Osteocyte (in vitro differentiated cells): Measurements from ENCODE around the gene CDC73. TPM values are rescaled to one million over a fixed set of nuclear protein-coding genes. Genes with fewer than 3 reads are reported as not detected.

ENCODE experiments used
- DNase-seq: peaks from one replicate; pipeline ENCODE4 v3.0.0; 2021; ENCODE audit warnings: mixed read lengths; ENCODE audit not compliant: unreplicated experiment; ENCODE audit errors: extremely low spot score
- H3K27ac Mint-ChIP-seq: one replicate; pipeline ENCODE4 v1.8.0; 2021; ENCODE audit warnings: mild to moderate bottlenecking, mixed read lengths; ENCODE audit not compliant: unreplicated experiment
- H3K27me3 Mint-ChIP-seq: one replicate; pipeline ENCODE4 v1.8.0; 2021; ENCODE audit warnings: mixed read lengths; ENCODE audit not compliant: unreplicated experiment
- H3K36me3 Mint-ChIP-seq: one replicate; pipeline ENCODE4 v1.8.0; 2021; ENCODE audit warnings: mixed read lengths; ENCODE audit not compliant: unreplicated experiment
- H3K4me1 Mint-ChIP-seq: one replicate; pipeline ENCODE4 v1.8.0; 2021; ENCODE audit warnings: mixed read lengths; ENCODE audit not compliant: unreplicated experiment
- H3K4me3 Mint-ChIP-seq: one replicate; pipeline ENCODE4 v1.8.0; 2021; ENCODE audit warnings: mild to moderate bottlenecking, moderate library complexity, mixed read lengths; ENCODE audit not compliant: unreplicated experiment
- H3K9me3 Mint-ChIP-seq: one replicate; pipeline ENCODE4 v1.8.0; 2021; ENCODE audit warnings: mixed read lengths; ENCODE audit not compliant: unreplicated experiment
- total RNA-seq: library from RNA; stranded (reverse); gene quantifications from 2 replicates; pipeline ENCODE4 v1.2.1, GENCODE V29; 2021
- TF ChIP-seq, protein P1 (sequence below): fragments of 200-600 bp; sonication (generic); IDR thresholded peaks from 2 replicates; pipeline ENCODE4 v1.5.0; 2021; ENCODE audit warnings: antibody characterized with exemption, mild to moderate bottlenecking, moderate library complexity

The CDC73 gene
- total RNA-seq, 1 donor from 2014 or later: 73.3 TPM

DNA sequence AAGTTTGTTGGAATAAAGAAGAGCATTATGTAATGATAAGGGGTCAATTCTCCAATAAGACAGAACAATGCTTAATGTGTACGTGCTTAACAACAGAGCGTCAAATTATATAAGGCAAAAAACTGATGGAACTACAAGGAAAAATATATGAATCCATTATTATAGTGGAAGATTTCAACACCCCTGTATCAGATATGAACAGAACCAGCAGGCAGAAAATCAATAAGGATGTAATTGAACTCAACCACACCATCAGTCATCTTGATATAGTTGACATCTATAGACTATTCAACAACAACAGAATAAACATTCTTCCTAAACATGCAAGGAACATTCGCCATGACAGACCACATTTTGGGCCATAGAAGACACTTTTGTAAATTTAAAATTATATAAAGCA lies 3.6 kb upstream of the CDC73 start:
- Mint-ChIP-seq H3K27me3 (no peaks in the 10 kb centered on the region), H3K9me3 (no peaks in the 10 kb centered on the region), H3K27ac (no peak overlapping the region), H3K4me1 (peaks cover 26% of the 10 kb centered on the region), H3K36me3 (peaks cover 3% of the 10 kb centered on the region), H3K4me3 (no peak overlapping the region)
- DNase-seq: no peak
- TF ChIP-seq, protein P1, sequence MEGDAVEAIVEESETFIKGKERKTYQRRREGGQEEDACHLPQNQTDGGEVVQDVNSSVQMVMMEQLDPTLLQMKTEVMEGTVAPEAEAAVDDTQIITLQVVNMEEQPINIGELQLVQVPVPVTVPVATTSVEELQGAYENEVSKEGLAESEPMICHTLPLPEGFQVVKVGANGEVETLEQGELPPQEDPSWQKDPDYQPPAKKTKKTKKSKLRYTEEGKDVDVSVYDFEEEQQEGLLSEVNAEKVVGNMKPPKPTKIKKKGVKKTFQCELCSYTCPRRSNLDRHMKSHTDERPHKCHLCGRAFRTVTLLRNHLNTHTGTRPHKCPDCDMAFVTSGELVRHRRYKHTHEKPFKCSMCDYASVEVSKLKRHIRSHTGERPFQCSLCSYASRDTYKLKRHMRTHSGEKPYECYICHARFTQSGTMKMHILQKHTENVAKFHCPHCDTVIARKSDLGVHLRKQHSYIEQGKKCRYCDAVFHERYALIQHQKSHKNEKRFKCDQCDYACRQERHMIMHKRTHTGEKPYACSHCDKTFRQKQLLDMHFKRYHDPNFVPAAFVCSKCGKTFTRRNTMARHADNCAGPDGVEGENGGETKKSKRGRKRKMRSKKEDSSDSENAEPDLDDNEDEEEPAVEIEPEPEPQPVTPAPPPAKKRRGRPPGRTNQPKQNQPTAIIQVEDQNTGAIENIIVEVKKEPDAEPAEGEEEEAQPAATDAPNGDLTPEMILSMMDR: no peak

DNA sequence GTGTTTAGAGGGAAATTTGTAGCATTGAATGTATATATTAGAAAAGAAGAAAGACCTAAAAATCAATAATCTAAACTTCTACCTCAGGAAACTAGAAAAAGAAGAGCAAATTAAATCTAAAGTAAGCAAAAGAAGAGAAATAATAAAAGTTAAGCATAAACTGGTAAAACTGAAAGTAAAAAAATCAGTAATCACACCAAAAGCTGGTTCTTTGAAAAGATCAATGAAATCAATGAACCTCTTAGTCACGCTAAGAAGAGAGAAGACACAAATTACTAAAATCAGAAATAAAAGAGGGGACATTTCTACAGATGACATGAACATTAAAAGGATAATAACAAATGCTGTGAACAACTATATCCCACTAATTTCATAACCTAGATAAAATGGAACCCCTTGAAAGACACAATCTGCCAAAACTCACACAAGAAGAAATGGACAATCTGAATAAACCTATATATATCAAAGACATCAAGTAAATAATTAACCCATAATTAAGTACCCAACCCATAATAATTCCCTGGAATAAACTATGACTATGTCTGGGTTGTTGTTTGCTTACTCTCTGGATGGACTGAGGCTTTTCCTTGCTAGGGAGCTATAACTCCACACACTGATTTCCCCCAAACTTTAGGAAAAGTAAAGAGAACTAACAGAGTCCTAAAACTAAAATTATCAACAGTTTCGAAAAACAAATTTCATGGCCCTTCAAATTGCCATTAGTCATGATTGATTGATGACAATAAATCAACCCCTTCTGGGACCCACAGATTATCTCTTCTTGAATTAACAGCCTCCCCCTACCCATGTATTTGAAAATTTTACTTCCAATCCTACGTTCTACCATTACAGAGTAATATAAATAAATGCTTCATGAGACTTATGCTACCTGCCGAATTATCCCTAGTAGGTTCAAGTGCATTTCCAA lies 2.8 kb upstream of the CDC73 start:
- H3K36me3 Mint-ChIP-seq: peaks cover 3% of the 10 kb centered on the region
- H3K9me3 Mint-ChIP-seq: no peaks in the 10 kb centered on the region
- TF ChIP-seq, protein P1: no peak
- H3K27ac Mint-ChIP-seq: no peak overlapping the region
- H3K27me3 Mint-ChIP-seq: no peaks in the 10 kb centered on the region
- H3K4me3 Mint-ChIP-seq: no peak overlapping the region
- no peak for DNase-seq
- H3K4me1 Mint-ChIP-seq: peaks cover 30% of the 10 kb centered on the region

DNA sequence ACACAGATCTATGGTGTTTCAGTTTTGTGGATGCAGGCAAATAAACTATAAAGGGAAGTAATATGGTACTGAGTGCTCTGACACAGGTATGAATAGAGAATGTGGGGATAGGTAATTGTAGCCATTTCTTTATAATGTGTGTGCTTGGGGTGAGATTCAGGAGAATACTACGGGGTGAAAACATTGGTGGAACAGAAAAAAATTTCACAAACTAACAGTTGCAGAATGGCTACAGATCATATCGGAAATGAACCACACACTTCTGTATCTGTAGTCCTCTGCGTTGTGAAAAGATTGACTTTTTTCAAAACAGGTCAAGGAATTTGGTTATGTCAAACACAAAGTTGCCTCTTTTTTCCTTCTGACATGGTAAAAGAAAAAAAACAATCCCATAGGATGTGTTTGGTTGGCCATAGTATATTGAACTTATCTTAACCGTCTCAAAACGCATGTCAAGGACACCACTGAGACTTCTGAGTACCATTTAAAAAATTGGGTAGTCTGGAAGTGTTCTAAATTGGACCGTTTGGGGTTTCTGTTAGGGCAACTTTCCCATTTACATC lies 1.1 kb upstream of the CDC73 start:
- TF ChIP-seq, protein P1: no peak
- no peaks in the 10 kb centered on the region for H3K27me3 Mint-ChIP-seq
- no peaks in the 10 kb centered on the region for H3K9me3 Mint-ChIP-seq
- H3K4me3 Mint-ChIP-seq: peak overlapping the region; percentile 97
- no peak for DNase-seq
- peaks cover 36% of the 10 kb centered on the region for H3K4me1 Mint-ChIP-seq
- peaks cover 7% of the 10 kb centered on the region for H3K36me3 Mint-ChIP-seq
- H3K27ac Mint-ChIP-seq: no peak overlapping the region

DNA sequence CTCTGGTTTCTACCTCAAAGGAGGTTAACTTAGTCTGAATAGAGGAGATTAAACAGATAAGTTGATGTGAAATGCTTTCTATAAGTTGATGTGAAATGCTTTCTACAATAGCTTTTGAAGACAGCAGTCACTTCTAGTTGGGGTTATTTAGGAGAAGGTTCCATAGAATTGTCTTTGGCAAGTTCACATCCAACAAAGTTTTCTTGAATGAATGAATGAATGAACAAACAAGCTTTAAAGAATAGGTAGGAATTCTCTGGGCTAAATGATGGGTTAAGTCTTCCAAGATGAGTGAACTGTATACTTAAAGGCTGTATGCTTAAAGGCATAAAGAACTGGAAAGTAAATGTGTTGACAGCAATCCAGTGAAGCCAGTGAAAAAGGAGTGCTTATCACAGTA lies 1.9 kb downstream of the CDC73 start:
- Mint-ChIP-seq H3K9me3 (no peaks in the 10 kb centered on the region), H3K36me3 (peaks cover 19% of the 10 kb centered on the region), H3K27ac (no peak overlapping the region), H3K27me3 (no peaks in the 10 kb centered on the region), H3K4me3 (peak overlapping the region; percentile 97), H3K4me1 (peaks cover 32% of the 10 kb centered on the region)
- TF ChIP-seq, protein P1: no peak
- DNase-seq: no peak

DNA sequence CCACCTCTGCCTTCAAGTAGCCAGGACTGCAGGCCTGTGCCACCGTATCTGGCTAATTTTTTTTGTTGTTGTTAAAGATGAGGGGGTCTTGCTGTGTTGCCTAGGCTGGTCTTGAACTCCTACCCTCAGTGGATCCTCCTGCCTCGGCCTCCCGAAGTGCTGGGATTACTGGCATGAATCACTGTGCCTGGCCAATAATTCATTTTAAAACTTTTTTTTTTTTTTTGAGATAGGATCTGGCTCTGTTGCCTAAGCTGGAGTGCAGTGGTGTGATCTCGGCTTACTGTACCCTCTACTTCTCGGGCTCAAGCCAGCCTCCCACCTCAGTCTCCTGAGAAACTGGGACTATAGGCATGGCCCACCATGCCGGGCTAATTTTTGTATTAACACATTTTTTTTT lies 3.5 kb downstream of the CDC73 start:
- Mint-ChIP-seq H3K4me1 (peaks cover 34% of the 10 kb centered on the region), H3K4me3 (no peak overlapping the region), H3K27ac (no peak overlapping the region), H3K9me3 (no peaks in the 10 kb centered on the region), H3K36me3 (peaks cover 25% of the 10 kb centered on the region), H3K27me3 (no peaks in the 10 kb centered on the region)
- DNase-seq: no peak
- TF ChIP-seq, protein P1: no peak
